Activated naive CD4-positive, alpha-beta T cell treated with anti-CD3 and anti-CD28 coated beads, Interleukin-2, amount 50 U/mL, for 72 hours (primary cell): ENCODE results near the gene ZNF280D. TPM values are rescaled to one million over a fixed set of nuclear protein-coding genes. Genes with fewer than 3 reads are reported as not detected.
"Not testable (repeated sequence)": the region's sequence is repeated elsewhere in the genome, so short reads cannot be mapped to it uniquely, and the experiment has no call there.

Experiments
- ATAC-seq, 2 donors: fragments of 150-1000 bp; cut with Tn5 transposase; 2 replicates each; pipeline ENCODE4 v1.10.0; 2021; ENCODE audit warnings: mild to moderate bottlenecking in 2 of 2, moderate library complexity in 2 of 2
- DNase-seq, 2 donors: peaks; one replicate each; pipeline ENCODE4 v3.0.0; 2021 to 2022; ENCODE audit warnings: low spot score in 2 of 2
- H3K27ac Mint-ChIP-seq, 2 donors: one replicate each; pipeline ENCODE4 v1.8.0; 2022; ENCODE audit warnings: mild to moderate bottlenecking in 2 of 2, mixed read lengths in 2 of 2
- H3K36me3 Mint-ChIP-seq, 2 donors: one replicate each; pipeline ENCODE4 v1.8.0; 2022; ENCODE audit warnings: mixed read lengths in 2 of 2
- H3K9me3 Mint-ChIP-seq, 2 donors: one replicate each; pipeline ENCODE4 v1.8.0; 2022; ENCODE audit warnings: mixed read lengths in 2 of 2
- total RNA-seq, 2 donors: library from RNA; stranded (reverse); gene quantifications; one replicate each; pipeline ENCODE4 v1.2.3, GENCODE V29; 2022

The ZNF280D gene
- total RNA-seq, 2 donors from 2014 or later: 6.7 to 17.6 TPM

GRCh38 chr15:56732886-56733135, 498 bp downstream of the ZNF280D start:
- Mint-ChIP-seq H3K27ac (peak overlapping the region; percentile 98 to 99), H3K36me3 (peaks cover 7 to 25% of the 10 kb centered on the region in 2 donors), H3K9me3 (no peaks in the 10 kb centered on the region)
- DNase-seq (no peak), ATAC-seq (no peak)

DNA sequence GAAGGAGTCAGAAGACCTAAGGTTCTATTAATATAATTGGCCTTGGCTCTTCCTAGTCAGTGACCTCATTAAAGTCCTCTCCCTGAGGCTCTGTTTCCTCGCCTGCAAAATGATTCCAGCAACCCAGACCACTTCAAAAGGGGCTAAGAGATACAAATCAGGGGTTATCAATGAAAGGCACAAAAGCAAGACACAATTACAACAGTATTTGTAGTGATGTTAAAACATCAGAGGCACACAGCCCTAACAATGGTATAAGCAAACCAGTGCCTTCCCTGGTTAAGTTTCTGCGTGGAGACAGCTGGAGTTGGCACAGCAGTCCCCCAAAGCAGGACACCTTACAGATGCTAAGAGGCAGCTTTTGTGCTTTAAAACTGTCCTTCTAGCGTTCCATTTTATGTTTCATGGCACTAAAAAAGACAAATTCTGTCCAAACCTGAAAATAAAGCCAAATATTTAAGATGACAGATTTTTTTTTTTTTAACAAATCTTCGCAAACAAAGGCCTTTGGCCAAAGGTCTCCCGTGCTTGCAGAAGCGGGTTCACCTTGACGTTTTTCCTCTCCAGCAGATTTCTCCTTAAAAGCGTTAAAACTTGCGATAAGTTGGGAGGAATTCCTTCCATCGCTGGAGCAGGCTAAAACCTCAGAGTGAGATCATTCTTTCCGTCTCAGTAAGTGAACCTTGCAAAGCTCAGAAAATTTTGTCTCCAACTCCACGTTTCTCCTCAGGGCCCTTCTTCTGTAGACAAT, 999 bp downstream of the ZNF280D start:
- H3K9me3 Mint-ChIP-seq: no peaks in the 10 kb centered on the region
- ATAC-seq: peak in 1 of 2 donors; percentile 6
- H3K36me3 Mint-ChIP-seq: peaks cover 7 to 29% of the 10 kb centered on the region in 2 donors
- H3K27ac Mint-ChIP-seq: peak overlapping the region; percentile 98 to 99
- DNase-seq: peak in 1 of 2 donors; percentile 4

GRCh38 chr15:56731548-56731947, 1.8 kb downstream of the ZNF280D start:
- ATAC-seq (no peak), DNase-seq (no peak)
- Mint-ChIP-seq H3K36me3 (peaks cover 7 to 36% of the 10 kb centered on the region in 2 donors), H3K9me3 (no peaks in the 10 kb centered on the region), H3K27ac (peak overlapping the region in 1 of 2 donors; percentile 99)

DNA sequence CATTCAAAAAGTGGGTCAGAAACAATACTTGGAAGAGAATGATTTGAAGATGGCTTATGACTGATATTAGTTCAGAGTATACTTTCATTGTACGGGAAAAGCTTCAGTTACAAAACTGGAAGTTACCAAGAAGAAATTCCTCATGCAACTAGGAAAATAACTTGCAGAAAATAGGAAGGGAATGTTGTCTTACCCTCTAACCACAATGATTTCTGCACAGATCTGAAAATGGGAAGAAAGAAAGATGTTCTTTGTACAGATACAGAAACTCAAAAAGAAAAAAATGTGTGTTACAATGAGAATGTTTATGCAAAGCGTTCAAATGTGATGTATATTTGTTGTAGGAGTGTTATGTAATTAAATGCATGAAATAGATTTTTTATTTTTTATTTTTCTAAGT, 3.7 kb downstream of the ZNF280D start:
- no peak overlapping the region for H3K27ac Mint-ChIP-seq
- ATAC-seq: no peak

GRCh38 chr15:56725386-56725785, 7.9 kb downstream of the ZNF280D start:
- no peak for ATAC-seq
- H3K36me3 Mint-ChIP-seq: peaks cover 4 to 36% of the 10 kb centered on the region in 2 donors
- no peak for DNase-seq
- peaks cover 4 to 10% of the 10 kb centered on the region in 2 donors for H3K9me3 Mint-ChIP-seq
- no peak overlapping the region for H3K27ac Mint-ChIP-seq

More for the DNA sequence above, 3.7 kb downstream of the ZNF280D start:
- H3K9me3 Mint-ChIP-seq: no peaks in the 10 kb centered on the region
- no peak for DNase-seq
- H3K36me3 Mint-ChIP-seq: peaks cover 7 to 30% of the 10 kb centered on the region in 2 donors

DNA sequence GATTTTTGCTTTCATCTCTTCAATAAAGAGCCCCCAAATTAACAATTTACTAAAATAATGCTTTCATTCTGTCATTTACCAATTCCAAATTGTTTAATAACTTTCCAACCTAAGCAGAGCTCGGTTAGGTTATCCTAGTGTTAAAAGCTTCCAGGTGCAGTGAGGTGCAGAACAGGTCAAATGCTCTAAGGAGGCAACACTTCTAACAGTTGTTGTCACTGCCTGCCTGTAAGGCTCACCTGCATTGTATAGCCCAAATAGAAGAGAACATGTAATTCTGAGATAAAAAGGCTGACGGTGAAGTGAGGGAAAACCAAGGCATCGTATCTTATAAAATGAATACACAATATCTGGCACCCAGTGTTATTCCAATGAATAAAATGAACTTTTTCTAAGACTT, 9.1 kb downstream of the ZNF280D start:
- ATAC-seq (no peak), DNase-seq (no peak)
- H3K9me3 Mint-ChIP-seq: peaks cover 6 to 10% of the 10 kb centered on the region in 2 donors
- peaks cover 4 to 38% of the 10 kb centered on the region in 2 donors for H3K36me3 Mint-ChIP-seq
- H3K27ac Mint-ChIP-seq: peak overlapping the region in 1 of 2 donors; percentile 26

DNA sequence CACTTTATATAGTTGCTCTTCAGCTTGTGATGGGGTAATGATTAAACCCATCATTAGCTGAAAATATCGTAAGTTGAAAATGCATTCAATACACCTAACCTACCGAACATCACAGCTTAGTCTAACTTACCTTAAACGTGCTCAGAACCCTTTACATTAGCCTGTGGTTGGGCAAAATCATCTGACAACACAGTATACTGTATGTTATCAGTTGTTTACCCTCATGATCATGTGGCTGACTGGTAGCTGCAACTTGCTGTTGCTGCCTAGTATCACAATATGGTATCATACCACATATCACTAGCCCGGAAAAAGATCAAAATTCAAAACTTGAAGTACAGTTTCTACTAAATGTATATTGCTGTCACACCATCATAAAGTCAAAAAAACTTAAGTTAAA, 9.5 kb downstream of the ZNF280D start:
- Mint-ChIP-seq H3K9me3 (peaks cover 6 to 10% of the 10 kb centered on the region in 2 donors), H3K27ac (peak overlapping the region in 1 of 2 donors; percentile 26), H3K36me3 (peaks cover 4 to 40% of the 10 kb centered on the region in 2 donors)
- DNase-seq (no peak), ATAC-seq (no peak)

DNA sequence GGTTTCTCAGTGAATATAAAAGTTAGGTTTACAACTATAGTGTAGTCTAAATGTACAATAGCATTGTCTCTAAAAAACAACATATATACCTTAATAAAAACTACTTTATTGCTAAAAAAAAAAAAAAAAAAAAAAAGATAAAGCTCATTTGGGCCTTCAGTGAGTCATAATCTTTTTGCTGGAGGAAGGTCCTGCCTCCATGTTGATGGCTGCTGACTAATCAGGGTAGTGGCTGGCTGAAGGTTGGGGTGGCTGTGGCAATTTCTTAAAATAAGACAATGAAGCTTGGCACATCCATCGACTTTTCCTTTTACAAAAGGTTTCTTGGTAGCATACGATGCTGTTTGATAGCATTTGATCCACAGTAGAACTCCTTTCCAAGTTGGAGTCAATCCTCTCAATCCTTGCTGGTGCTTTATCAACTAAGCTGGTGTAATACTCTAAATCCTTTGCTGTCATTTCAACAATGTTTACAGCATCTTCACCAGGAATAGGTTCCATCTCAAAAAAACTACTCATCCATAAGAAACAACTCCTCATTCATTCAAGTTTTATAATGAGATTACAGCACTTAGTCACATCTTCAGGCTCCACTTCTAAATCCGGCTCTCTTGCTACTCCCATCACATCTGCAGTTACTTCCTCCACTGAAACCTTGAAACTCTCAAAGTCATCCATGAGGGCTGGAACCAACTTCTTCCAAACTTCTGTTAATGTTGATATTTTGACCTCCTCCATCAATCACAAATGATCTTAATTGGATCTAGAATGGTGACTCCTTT, 13.3 kb downstream of the ZNF280D start:
- H3K9me3 Mint-ChIP-seq: peaks cover 6 to 10% of the 10 kb centered on the region in 2 donors
- no peak overlapping the region for H3K27ac Mint-ChIP-seq
- H3K36me3 Mint-ChIP-seq: peaks cover 4 to 31% of the 10 kb centered on the region in 2 donors
- ATAC-seq (no peak), DNase-seq (peak in 1 of 2 donors; percentile 10)

DNA sequence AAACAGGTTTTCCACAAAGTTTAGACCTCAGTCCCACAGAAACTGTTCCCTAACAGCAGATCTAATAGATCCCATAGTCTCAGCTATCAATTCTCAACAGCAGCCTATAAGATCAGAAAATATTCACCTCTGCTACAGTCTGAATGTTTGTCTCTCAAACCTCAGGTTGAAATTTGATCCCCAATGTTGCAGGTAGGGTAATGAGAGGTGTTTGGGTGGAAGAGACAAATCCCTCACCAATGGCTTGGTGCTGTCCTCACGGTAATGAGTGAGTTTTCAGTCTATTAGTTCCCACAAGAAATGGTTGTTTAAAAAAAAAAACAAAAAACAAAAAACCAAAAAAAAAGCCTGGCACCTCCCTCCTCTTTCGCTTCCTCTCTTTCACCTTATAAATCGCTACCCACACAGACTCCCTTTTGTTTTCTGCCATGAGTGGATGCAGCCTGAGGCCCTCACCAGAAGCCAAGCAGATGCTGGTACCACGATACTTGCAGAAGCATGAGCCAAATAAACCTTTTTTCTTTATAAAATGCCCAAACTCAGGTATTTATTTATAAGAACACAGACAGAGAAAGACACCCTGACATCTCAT, 14.2 kb downstream of the ZNF280D start:
- DNase-seq (no peak), ATAC-seq (no peak)
- peaks cover 6 to 10% of the 10 kb centered on the region in 2 donors for H3K9me3 Mint-ChIP-seq
- peaks cover 4 to 31% of the 10 kb centered on the region in 2 donors for H3K36me3 Mint-ChIP-seq
- H3K27ac Mint-ChIP-seq: peak overlapping the region in 1 of 2 donors; percentile 28

DNA sequence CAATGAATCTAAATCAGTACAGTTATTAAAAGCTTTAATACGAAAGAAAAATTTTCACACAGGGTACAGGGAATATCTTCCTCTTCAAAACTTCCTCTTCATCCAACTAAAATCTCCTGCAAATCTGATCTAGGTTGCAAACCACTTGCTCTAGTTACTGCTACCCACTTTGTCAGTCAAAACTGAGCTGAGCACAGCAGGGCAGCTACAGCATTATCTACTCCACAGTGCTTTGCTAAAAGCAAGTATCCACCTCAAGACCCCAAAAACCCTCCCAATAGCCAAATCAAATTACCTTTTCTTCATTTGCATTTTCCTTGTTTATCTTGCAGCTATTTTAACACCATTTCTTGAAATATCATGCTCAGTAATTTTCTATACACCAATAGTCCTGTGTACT, 14.7 kb downstream of the ZNF280D start:
- DNase-seq (no peak), ATAC-seq (no peak)
- Mint-ChIP-seq H3K27ac (peak overlapping the region in 1 of 2 donors; percentile 28), H3K36me3 (peaks cover under 1 to 28% of the 10 kb centered on the region in 2 donors), H3K9me3 (peaks cover 6 to 10% of the 10 kb centered on the region in 2 donors)

DNA sequence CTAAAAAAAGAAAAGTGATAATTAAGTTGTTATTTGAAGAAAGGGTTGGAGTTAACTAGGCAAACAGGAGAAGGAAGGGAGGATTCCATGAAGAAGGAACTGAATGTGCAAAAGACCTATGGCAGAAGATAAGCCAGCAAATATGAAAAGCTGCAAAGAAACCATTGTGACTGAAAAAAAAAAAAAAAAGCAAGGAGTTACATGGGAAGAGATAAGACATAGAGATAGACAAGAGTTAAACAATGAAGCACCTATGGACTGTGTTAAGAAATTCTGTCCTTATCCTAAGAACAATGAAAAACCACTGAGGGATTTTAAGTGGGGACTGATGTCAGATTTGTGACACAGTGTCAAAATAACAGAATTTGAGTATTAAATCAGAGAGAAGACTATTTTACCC, 17.0 kb downstream of the ZNF280D start:
- Mint-ChIP-seq H3K36me3 (peaks cover 0 to 12% of the 10 kb centered on the region in 2 donors), H3K27ac (no peak overlapping the region)

GRCh38 chr15:56715220-56715619, 18.1 kb downstream of the ZNF280D start:
- H3K36me3 Mint-ChIP-seq: peaks cover 0 to 6% of the 10 kb centered on the region in 2 donors
- H3K9me3 Mint-ChIP-seq: peaks cover 0 to under 1% of the 10 kb centered on the region in 2 donors
- no peak for DNase-seq
- no peak for ATAC-seq
- no peak overlapping the region for H3K27ac Mint-ChIP-seq

More for the DNA sequence above, 17.0 kb downstream of the ZNF280D start:
- DNase-seq (no peak), ATAC-seq (no peak)
- H3K9me3 Mint-ChIP-seq: peaks cover 4 to 5% of the 10 kb centered on the region in 2 donors

- not testable (repeated sequence) for H3K27ac Mint-ChIP-seq, DNase-seq, ATAC-seq, H3K9me3 Mint-ChIP-seq
- peaks cover 10% of the 10 kb centered on the region in 2 donors for H3K36me3 Mint-ChIP-seq
Measured at GRCh38 chr15:56709502-56709901, 23.8 kb downstream of the ZNF280D start.

- peak in 1 of 2 donors; percentile 73 for ATAC-seq
- H3K27ac Mint-ChIP-seq: no peak overlapping the region
- no peaks in the 10 kb centered on the region for H3K9me3 Mint-ChIP-seq
- H3K36me3 Mint-ChIP-seq: peaks cover 7 to 11% of the 10 kb centered on the region in 2 donors
- no peak for DNase-seq
Measured at GRCh38 chr15:56699743-56700142, 33.6 kb downstream of the ZNF280D start.

- DNase-seq: no peak
- ATAC-seq: no peak
- peaks cover 5 to 7% of the 10 kb centered on the region in 2 donors for H3K36me3 Mint-ChIP-seq
- H3K27ac Mint-ChIP-seq: no peak overlapping the region
- H3K9me3 Mint-ChIP-seq: no peaks in the 10 kb centered on the region
Measured at GRCh38 chr15:56698270-56698669, 35.0 kb downstream of the ZNF280D start.

DNA sequence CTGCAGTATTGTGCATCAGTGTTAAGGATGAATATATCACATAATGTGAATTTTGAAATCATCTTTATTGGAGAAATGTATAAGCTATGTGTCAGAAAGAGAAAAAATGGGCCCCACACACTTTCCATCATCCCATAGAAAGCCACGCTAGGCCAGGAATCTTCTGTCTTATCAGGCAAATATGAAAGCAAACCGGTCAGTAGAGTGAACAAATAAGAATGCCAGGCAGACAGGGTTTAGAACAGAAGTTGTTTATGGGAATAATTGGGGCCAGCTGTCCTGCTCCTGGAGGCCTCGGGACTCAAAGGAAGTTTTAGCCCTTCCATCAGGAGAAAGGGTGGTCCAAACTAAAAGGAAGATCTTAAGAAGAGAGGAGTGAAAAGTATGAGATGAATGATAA, 39.5 kb downstream of the ZNF280D start:
- ATAC-seq: no peak
- H3K36me3 Mint-ChIP-seq: no peaks in the 10 kb centered on the region
- H3K9me3 Mint-ChIP-seq: no peaks in the 10 kb centered on the region
- no peak for DNase-seq
- no peak overlapping the region for H3K27ac Mint-ChIP-seq

DNA sequence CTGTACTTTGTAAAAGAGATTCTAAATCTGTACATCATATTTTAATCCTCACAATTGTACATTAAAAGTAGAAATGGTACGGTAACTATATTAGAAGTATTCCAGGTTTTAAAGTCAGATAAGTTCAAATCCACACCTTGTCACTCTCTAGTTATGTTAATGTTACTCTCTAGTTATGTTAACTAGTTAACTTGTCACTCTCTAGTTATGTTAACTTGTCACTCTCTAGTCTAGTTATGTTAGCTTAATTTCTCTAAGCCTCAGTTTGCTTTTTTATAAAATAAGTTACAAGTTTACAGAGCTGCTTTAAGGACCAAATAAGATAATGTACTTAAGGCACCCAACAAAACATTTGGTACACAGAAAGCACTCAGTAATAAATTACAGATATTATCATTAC, 42.6 kb downstream of the ZNF280D start:
- ATAC-seq (no peak), DNase-seq (no peak)
- Mint-ChIP-seq H3K9me3 (no peaks in the 10 kb centered on the region), H3K27ac (no peak overlapping the region), H3K36me3 (no peaks in the 10 kb centered on the region)
